GM21367 (cell line): ENCODE measurements around the gene CAMKMT.

Experiments
- ATAC-seq: cut with Tn5 transposase; IDR thresholded peaks from one replicate; pipeline ENCODE4 v1.9.1; 2021; ENCODE audit not compliant: unreplicated experiment

Gene CAMKMT

GRCh38 chr2:44548221-44549098 lies 186.7 kb downstream of the CAMKMT start:
- ATAC-seq: no peak

DNA sequence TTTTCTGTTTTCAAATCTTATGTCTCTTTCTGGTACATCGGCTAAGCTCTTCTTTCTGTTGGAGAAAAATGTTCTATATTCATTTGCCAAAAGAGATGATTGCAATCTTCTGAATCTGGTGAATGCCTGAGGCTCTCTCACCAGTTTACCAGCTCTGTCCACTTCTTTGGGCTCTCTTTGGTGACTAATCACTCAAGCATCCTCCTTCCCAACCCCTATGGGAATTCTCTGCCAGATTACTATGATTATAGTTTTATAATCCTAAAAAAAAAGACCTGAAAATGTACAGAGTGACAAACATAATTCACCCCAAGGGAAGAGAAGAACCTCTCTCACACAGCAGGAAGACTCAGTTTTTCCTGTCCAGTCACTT lies 187.3 kb downstream of the CAMKMT start:
- no peak for ATAC-seq

GRCh38 chr2:44549856-44550255 lies 188.1 kb downstream of the CAMKMT start:
- ATAC-seq: no peak

DNA sequence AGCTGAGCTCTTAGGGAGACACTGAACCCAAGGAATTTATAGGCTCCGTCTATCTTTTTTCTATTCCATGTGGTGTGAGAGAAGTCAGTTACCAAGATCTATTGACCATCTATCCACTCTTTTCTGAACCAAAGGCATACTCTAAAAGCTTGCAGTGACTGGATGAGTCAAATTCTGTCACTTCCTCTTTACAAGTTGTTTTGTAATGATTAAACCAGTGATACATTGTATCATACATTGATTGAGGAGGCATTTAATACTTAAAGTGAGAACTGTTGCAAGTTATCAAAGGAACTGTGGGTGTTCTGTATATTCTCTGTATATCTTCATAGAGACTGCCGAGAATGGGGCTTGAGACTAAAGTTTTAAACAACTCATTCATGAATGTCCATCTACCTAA lies 188.8 kb downstream of the CAMKMT start:
- no peak for ATAC-seq

- ATAC-seq: no peak
Observed at GRCh38 chr2:44551497-44551896, 189.8 kb downstream of the CAMKMT start.

DNA sequence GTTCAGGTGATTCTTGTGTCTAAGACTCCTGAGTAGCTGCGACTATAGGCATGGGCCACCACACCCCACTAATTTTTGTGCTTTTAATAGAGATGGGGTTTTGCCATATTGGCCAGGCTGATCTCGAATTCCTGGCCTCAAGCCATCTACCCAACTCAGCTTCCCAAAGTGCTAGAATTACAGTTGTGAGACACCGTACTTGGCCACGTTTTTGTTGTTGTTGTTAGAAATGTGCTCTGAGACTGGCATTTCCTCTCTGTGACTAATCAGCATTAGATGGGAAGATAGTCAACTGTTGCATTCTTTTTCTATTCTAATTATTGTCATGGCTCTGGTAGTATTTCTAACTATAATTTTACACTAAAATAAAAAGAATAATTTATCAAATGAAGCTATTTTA lies 191.7 kb downstream of the CAMKMT start:
- ATAC-seq: no peak

DNA sequence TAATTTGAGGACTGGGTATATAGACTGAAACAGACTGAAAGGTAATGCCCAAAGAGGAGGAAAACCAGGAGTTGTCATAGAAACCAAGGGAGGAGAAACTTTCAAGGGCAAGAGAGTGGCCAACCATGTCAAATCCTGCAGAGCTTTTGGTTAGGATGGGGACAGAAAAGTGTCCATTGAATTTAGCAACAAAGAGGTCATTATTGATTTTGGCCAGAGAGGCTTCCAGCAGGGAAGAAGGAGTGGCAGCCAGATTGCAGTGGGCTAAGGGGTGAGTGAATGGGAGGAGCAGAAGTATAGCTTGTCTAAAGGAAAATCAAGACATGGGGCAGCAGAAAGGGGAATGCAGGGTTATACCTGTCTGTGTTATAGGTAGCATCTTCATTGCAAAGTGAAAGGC lies 194.0 kb downstream of the CAMKMT start:
- no peak for ATAC-seq

GRCh38 chr2:44559108-44559507 lies 197.4 kb downstream of the CAMKMT start:
- ATAC-seq: no peak

GRCh38 chr2:44560352-44560751 lies 198.6 kb downstream of the CAMKMT start:
- no peak for ATAC-seq

- ATAC-seq: no peak
Observed at GRCh38 chr2:44560941-44561340, 199.2 kb downstream of the CAMKMT start.

DNA sequence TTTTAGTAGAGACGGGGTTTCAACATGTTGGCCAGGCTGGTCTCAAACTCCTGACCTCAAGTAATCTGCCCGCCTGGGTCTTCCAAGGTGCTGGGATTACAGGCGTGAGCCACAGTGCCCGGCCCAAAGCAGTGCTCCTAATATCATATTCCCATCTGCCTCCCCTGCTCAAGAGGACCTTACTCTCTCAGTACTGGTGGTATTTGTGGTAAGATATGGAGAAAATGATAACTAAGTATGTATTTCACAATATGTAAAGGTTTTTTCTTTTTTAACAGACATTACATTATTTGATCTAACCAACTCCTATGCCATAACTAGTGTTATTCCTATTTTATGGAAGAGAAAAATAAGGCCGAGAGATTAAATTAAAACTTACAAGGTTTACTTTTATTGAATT lies 201.0 kb downstream of the CAMKMT start:
- no peak for ATAC-seq

DNA sequence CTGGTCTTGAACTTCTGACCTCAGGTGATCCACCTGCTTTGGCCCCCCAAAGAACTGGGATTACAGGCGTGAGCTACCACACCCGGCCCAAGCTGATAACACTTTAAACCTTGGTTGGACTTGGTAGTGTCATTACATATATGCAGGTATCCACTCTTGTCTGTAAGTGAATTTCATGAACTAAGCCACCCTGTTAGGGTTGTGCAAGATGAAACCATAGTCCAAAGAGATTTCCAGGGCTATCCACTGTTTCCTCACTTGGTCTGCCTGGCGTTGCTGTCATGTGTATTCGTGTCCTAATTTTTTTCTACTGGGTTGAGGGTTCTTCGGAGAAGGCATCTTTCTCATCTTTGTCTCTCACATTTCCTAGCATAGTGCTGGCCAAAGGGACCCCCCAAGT lies 203.0 kb downstream of the CAMKMT start:
- ATAC-seq: no peak

DNA sequence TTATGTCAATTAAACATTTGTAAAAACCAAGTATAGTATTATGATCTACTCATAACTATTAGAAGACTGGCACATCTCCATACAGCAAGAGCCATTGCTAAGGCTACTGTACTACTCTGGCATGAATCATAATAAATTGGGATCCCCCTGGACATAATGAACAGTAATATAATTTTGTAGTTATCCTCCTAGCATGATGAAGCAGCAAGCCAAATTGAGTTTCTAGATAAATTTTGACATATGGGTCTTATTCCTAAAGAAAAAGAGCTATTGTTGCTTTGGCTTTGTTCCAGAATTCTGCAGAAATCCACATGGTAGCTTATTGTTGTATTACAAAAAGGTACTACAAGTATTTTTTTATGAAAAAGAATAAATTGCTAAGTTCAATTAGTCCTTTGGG lies 204.3 kb downstream of the CAMKMT start:
- no peak for ATAC-seq

DNA sequence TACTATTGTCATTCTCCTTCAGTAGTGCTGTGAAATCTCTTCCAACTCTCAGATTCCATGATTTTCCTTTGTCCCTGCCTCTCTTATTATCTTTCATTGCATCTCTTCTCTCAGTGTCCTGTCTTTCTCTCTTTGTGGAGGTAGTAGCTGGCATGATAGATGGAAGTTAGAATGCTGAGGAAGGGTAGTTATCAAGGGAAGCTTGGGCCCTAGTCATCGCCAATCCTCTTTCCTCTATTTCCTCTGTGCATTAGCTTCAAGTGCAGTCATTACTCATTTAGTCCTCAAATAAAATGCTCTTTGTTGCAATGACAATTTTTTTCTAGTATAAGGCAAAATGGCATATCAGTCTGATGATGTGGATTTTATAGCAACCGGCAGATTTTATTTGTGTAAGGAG lies 207.7 kb downstream of the CAMKMT start:
- ATAC-seq: no peak

GRCh38 chr2:44570271-44570670 lies 208.5 kb downstream of the CAMKMT start:
- no peak for ATAC-seq

DNA sequence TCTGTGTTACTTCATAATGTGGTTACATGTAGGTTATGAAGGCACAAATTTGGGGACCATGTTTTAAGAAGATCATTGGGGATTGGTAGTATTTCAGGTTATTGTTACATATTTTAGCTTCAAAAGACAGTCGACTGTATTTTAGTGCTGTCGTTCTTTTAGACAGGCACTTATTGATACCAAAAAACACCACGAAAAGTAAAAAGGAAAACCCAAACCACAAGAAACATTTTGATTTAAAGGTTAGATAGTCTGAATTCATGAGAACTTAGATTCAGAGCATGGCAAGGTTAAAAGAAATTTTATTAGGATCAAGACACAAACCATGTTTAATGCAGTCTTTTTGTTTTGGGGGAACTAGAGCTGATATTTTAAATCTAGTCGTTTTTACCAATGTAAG lies 209.0 kb downstream of the CAMKMT start:
- ATAC-seq: no peak

- no peak for ATAC-seq
Observed at GRCh38 chr2:44572196-44572900, 210.6 kb downstream of the CAMKMT start.

- no peak for ATAC-seq
Observed at GRCh38 chr2:44573996-44574395, 212.2 kb downstream of the CAMKMT start.

DNA sequence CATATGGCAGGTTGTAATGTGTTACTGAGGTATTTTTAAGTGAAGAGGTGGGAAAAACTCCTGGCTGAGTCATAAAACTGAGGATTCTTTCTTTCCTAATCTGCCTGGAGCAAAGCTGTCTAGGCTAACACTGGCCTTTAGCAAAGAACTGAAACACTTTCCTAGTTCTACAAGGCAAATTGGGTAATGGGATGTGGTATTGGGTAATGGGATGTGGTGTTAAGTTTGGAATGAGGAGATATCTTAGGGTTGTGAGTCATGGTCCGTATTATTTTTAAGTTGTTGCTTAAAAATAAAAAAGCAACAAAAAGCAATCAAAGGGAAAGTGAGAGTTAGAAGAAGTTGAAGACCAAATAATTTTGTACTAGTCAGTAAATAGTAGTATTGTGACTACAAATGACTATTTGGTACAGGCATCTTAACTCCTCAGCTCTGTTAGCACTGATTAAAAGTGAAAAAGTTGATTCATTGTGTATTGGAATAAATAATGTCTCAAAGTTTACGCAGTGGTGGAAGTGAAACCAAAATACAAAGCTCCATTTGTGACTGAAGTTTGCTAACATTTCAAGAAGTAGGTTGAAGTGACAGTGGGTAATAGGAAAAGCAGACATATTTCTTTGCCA lies 216.8 kb downstream of the CAMKMT start:
- ATAC-seq: peak; percentile 47

DNA sequence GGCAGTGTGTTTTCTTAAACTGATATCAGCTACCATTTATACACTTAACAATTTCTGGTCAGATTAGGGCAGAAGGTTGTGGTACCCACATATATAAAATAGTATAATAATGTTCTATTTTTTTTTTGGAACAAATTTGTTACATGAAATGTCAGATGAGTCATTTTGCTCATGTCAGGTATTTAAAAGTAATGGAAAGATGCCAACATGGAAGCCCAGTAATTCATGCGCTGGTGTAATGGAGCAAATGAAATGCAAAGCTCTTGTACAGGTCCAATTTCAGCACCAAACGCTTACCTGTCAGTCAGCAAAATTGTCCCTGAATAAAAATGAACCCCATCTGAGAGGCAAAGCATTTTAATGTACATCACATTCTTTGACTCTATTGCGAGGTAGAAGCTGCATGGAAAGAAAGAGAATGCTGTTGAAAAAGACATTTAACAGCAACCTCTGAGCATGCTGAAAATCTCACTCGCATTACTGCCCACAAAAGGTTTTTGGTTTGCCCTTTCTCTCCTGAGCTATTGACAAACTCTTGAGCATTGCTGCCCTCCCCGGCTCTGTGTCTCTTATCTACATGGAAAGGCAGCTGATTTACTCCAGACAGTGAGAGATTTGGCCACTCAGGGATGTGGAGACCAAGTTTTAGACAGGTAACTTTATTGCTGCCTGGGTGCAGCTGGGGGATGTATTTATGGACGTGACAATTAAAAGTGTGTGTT lies 217.5 kb downstream of the CAMKMT start:
- ATAC-seq: no peak

GRCh38 chr2:44579837-44580230 lies 218.1 kb downstream of the CAMKMT start:
- ATAC-seq: no peak
